ENCODE data around the gene MBNL1. TPM values are rescaled to one million over a fixed set of nuclear protein-coding genes. Genes with fewer than 3 reads are reported as not detected.

MBNL1 gene
- total and polyA plus RNA-seq, 2 of the 13 experiments (the other 11 are each of a cell fraction or from before 2014, with no cell fraction given): 27.1 to 55.4 TPM

DNA sequence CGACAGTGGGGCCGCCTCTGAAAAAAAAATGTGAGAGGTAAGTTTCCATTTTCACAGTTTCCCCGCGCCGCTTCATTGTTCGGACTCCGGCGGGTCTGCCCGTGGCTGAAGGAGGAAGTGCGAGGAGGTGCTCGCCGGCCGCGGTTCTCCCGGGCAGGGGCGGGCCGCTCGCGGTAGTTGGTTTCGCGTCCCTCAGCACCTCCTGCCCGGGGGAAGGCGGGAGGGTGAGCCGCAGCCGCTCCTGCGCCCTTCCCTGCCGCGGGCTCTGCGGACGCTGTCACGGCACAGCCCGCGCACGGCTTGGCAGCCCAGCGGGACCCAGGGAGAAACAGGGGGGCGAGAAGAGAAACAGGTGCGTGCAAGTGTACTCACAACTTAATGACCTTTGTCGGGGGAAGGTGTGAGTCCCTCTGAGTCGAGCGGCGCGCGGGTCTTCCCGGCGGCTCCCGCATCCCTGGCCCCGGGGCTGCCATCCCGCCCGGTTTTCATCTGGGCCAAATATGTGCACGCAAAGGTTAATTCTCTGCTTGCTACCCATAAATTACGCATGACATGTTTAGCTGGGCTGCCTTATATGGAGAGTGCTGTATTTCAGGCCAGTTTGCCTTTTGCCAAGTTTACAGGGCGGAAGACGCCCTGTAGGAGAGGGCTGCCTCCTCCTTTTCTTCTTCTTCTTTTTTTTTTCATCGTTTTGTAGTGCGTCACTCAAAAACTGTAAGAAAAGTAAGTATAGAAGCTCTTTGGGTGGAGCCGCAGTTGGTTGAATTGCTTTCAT, 514 bp downstream of the MBNL1 start:
- no peak overlapping the region for H2AFZ ChIP-seq (ENCODE audit: low read length)
- ChIA-PET CTCF (ENCODE audit: low intra/inter-chr PET ratio, low total read pairs) (interaction anchor here (0.7 kb wide), 1 partner anchor 175 kb away, joined by 3 read pairs; no protein-coding TSS in a partner anchor), POLR2A (interaction anchor here (0.6 to 2.4 kb wide), 13 partner anchors 8 to 175 kb away, joined by 3 to 17 read pairs (median 6); no protein-coding TSS in a partner anchor)
- TSS peak; percentile 70 for BruUV-seq (replicated peaks)
- H3K9ac ChIP-seq (ENCODE audit: insufficient read depth, low read depth, low read length): peak overlapping the region; percentile 94
- peak overlapping the region; percentile 79 for H3K4me2 ChIP-seq (ENCODE audit: low read depth, low read length)
- ATAC-seq (peak; percentile 81), FAIRE-seq (no peak), DNase-seq (ENCODE audit: low spot score) (peak; percentile 35)
- no peaks in the 10 kb centered on the region for H3K9me3 ChIP-seq (ENCODE audit: low read length)
- H3K4me3 ChIP-seq (replicated peaks in 1 of 3; ENCODE audit: insufficient read depth in 1 of 3, low read depth in 2 of 3, low read length in 3 of 3): peak overlapping the region; percentile 81 to 87 (median 86)
- H3K27ac ChIP-seq (ENCODE audit: extremely low read length, insufficient read depth, low read length): peak overlapping the region; percentile 97
- no peaks in the 10 kb centered on the region for H3K36me3 ChIP-seq (replicated peaks in 1 of 2; ENCODE audit: control insufficient read depth in 1 of 2, insufficient read depth in 2 of 2, low read length in 2 of 2)
- intact Hi-C loops (cut with micrococcal nuclease; ENCODE audit: unreplicated experiment) (loop anchor here (1.0 to 2.0 kb wide), 2 partner anchors 29 to 176 kb away; no protein-coding TSS in a partner anchor), in situ Hi-C loops (cut with HindIII; ENCODE audit: extremely low pct_ligation_motif_present, low pct_unique_long_range_greater_than_20kb) (no loop called here)
- peaks cover 59% of the 10 kb centered on the region for H3K4me1 ChIP-seq (ENCODE audit: insufficient read depth, low read length)
- H4K20me1 ChIP-seq (ENCODE audit: insufficient read depth, low read length): no peaks in the 10 kb centered on the region
- H3K27me3 ChIP-seq (ENCODE audit: control insufficient read depth in 1 of 2, insufficient read depth in 2 of 2, low read length in 2 of 2): no peaks in the 10 kb centered on the region
- WGBS (ENCODE audit: low lambda C conversion rate): 0% methylated on average over 16 of the region's 56 CpGs
- H3K79me2 ChIP-seq (ENCODE audit: insufficient read depth, low read length): peaks cover 49% of the 10 kb centered on the region
- TF ChIP-seq ZNF737 (CRISPR knock-in tag; IDR thresholded peaks at IDR 0.05; ENCODE audit: borderline replicate concordance) (no peak), HNRNPLL (IDR thresholded peaks at IDR 0.05; ENCODE audit: low read depth, low read length, poor library complexity, severe bottlenecking) (peak; percentile 30), ZNF580 (CRISPR knock-in tag; IDR thresholded peaks at IDR 0.05; ENCODE audit: borderline replicate concordance, low read depth) (no peak), PITX1 (CRISPR knock-in tag; IDR thresholded peaks at IDR 0.05) (no peak), MNT (IDR thresholded peaks at IDR 0.05) (no peak), YY1 (IDR thresholded peaks at IDR 0.05; ENCODE audit: insufficient read depth, insufficient replicate concordance, low read depth, low read length) (no peak), TBX2 (CRISPR knock-in tag; IDR thresholded peaks at IDR 0.05; ENCODE audit: borderline replicate concordance) (no peak; the same call in 1 of the 2 replicates), FLYWCH1 (CRISPR knock-in tag; IDR thresholded peaks at IDR 0.05) (no peak), MED1 (CRISPR knock-in tag; IDR thresholded peaks at IDR 0.05) (no peak), HNRNPL (IDR thresholded peaks at IDR 0.05; ENCODE audit: low read depth, low read length) (0 out of 2 replicates have a peak, but pooled peaks have one; percentile 22), FIP1L1 (IDR thresholded peaks at IDR 0.05; ENCODE audit: borderline replicate concordance, insufficient read depth, low read depth, low read length) (no peak), RBFOX2 (IDR thresholded peaks at IDR 0.05; ENCODE audit: low read depth, low read length) (peak; percentile 83), ZNF816 (CRISPR knock-in tag; IDR thresholded peaks at IDR 0.05; ENCODE audit: borderline replicate concordance) (0 out of 2 replicates have a peak, but pooled peaks have one; percentile 31), RCOR2 (CRISPR knock-in tag; IDR thresholded peaks at IDR 0.05) (no peak), ATRX (CRISPR knock-in tag; IDR thresholded peaks at IDR 0.05; ENCODE audit: borderline replicate concordance) (no peak), ZBTB42 (CRISPR knock-in tag; IDR thresholded peaks at IDR 0.05) (0 out of 2 replicates have a peak, but pooled peaks have one; percentile 40), ESRRA (CRISPR knock-in tag; IDR thresholded peaks at IDR 0.05; ENCODE audit: low read depth) (0 out of 2 replicates have a peak, but pooled peaks have one; percentile 19)
- TF ChIP-seq, protein P1, sequence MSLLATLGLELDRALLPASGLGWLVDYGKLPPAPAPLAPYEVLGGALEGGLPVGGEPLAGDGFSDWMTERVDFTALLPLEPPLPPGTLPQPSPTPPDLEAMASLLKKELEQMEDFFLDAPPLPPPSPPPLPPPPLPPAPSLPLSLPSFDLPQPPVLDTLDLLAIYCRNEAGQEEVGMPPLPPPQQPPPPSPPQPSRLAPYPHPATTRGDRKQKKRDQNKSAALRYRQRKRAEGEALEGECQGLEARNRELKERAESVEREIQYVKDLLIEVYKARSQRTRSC (CRISPR knock-in tag; IDR thresholded peaks at IDR 0.05; ENCODE audit: low read depth): no peak
- TF ChIP-seq, protein P2, sequence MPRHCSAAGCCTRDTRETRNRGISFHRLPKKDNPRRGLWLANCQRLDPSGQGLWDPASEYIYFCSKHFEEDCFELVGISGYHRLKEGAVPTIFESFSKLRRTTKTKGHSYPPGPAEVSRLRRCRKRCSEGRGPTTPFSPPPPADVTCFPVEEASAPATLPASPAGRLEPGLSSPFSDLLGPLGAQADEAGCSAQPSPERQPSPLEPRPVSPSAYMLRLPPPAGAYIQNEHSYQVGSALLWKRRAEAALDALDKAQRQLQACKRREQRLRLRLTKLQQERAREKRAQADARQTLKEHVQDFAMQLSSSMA (CRISPR knock-in tag; IDR thresholded peaks at IDR 0.05): 0 out of 2 replicates have a peak, but pooled peaks have one; percentile 8
